OCI-M2 (cell line): ENCODE measurements around the gene RNASE13.
"Not testable (repeated sequence)": the region's sequence is repeated elsewhere in the genome, so short reads cannot be mapped to it uniquely, and the experiment has no call there.

Experiments used
- DNase-seq: peaks from one replicate; lab custom pipeline; 2025; ENCODE audit not compliant: unreplicated experiment; lab: John Stamatoyannopoulos, UW

Gene RNASE13

GRCh38 chr14:20989787-20990600 is 44.6 kb downstream of the RNASE13 start, which contains the start of gene METTL17:
Gene METTL17 (plus strand): TSS chr14:20989980. CDS start chr14:20990003, 23 bp downstream.
- DNase-seq = peak; percentile 89

DNA sequence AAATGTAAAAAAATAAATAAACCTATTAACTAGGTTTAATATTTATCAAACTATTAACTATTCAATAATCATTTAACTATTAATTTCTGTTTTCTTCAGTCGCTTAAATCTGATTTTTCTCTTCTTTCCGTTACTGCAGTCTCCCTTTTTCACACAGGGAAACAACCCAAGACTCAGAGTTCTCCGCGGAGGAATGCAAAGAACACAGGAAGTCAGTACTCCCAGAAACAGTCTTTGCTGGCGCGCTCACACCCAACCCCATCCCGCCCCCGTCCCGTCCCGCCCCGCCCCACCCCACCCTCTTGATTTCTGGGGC is 45.2 kb downstream of the RNASE13 start:
- no peak for DNase-seq

DNA sequence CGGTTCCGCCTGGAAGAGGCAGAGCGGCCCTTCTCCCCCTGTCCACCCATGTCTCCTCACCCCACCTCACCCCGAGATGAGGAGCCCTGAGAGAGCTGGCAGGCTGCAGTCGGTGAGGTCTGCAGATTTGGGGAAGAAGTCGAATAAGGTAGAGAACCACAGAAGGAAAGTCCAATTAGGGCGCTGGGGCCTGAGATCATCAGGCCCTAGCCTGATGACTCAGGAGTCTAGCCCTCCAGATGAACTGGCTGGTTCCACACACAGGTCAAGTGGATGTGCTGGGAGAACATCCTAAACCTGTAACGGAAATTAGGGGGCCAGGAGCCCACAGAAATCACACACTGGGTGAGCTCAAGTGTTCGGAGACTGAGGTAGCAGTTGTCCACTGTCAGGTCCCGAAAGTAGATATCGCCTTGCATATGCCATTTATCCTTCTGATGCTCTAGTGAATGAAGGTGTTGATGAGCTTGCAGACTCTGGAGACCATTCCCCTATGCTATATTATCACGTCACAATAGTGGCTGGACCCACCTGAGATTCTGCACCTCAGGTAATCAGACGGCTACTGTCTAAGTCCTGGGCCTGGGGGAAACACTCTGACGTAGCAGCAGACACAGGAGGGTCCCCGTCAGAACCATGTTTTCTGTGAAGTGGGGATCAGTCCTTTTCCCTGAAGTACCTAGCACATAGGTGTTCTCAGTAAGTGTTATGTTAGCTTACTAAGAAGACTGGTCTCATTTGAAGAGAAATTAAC is 45.7 kb downstream of the RNASE13 start:
- DNase-seq = no peak

- no peak for DNase-seq
These were observed 47.8 kb downstream of the RNASE13 start for GRCh38 chr14:20986811-20987210.

DNA sequence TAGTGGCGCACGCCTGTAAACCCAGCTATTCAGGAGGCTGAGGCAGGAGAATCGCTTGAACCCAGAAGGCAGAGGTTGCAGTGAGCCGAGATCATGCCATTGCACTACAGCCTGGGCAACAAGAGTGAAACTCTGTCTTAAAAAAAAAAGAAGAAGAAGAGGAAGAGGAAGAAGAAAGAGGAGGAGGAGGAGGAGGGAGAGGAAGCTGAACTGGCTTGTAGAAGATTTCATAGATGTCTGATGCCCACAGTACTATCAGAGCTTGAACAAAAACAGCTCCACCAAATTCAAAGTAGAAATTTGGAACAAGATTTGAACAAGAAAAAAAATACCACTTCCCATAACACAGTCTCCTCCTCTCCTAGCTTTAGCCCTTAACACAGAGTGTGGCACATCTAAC is 49.0 kb downstream of the RNASE13 start:
- not testable (repeated sequence) for DNase-seq
